Colon (tissue), 2 donors: Measurements from ENCODE around the gene ARHGAP1.

Source experiments
- FAIRE-seq: peaks from 2 replicates; lab custom pipeline; 2012; peaks lifted over from hg19 to GRCh38; lab: Jason Lieb, UNC
- donor health status: control.
- donor health status: control.

Gene ARHGAP1

DNA sequence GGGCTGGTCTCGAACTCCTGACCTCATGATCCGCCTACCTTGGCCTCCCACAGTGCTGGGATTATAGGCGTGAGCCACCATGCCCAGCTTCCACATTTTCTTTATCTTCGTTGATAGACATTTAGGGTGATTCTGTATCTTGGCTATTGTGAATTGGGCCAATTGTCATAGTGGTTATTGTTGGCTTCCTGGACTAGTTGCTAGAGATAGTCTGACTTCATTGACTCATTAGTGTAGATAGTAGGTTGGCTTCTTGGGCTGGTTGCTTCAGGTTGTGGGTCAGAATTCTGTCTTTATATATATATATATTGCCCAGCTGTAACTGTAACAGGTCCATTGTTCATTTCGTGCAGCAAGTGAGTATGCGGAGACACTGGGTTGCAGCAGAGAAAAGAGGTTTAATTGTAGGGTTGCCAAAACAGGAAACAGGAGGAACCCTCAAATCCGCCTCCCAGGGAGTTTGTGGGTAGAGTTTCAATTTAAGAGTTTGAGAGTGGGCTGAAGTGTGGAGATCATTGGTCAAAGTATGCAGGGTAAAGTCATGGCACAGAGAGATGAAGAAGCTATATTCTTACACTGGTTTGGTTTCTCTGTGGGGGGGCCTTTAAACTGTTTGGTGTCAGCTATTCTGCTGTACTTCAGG is 61.1 kb downstream of the ARHGAP1 start:
- FAIRE-seq: no peak

DNA sequence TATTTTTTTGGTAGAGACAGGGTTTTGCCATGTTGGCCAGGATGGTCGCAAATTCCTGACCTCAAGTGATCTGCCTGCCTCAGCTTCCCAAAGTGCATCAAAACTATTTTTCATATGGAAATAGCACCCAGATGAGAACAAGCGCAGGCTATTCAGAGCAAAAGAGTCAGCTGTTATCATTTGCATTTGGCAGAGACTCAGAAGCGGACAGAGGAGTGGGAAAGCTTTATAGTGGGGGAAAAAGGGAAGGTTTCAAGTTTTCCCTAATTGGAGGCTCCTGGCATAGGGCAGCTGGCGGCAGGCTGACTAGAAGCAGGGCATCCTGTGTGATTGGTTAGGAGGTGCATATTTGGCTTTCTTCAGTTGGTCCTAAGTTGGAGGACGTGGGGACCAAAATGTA is 62.9 kb downstream of the ARHGAP1 start:
- FAIRE-seq: no peak

DNA sequence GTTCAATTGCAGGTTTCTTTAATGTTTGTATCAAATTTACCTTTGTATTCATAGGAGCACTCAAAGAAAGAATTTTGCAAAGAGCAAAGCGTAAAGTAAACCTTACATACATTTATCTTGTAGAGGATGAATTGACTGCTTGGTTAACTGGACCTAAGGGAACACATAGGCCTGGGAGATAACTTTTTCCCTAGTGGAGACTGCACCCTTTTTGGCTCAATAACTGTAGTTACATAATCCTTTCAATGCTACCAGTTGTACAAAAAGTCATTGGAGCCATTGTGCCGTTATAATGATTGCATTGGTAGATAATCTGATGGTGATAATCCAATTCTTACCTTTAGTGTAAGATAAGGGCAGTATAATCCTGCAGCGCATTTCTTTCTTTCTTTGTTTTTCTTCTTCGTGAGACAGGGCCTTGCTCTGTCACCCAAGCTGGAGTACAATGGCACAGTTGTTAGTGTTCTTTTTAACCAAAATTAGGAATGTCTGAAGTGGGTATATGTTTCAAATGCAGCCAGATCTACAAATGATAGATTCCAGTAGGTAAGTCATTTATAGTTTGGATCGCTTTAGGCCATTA is 64.8 kb downstream of the ARHGAP1 start:
- FAIRE-seq: no peak

DNA sequence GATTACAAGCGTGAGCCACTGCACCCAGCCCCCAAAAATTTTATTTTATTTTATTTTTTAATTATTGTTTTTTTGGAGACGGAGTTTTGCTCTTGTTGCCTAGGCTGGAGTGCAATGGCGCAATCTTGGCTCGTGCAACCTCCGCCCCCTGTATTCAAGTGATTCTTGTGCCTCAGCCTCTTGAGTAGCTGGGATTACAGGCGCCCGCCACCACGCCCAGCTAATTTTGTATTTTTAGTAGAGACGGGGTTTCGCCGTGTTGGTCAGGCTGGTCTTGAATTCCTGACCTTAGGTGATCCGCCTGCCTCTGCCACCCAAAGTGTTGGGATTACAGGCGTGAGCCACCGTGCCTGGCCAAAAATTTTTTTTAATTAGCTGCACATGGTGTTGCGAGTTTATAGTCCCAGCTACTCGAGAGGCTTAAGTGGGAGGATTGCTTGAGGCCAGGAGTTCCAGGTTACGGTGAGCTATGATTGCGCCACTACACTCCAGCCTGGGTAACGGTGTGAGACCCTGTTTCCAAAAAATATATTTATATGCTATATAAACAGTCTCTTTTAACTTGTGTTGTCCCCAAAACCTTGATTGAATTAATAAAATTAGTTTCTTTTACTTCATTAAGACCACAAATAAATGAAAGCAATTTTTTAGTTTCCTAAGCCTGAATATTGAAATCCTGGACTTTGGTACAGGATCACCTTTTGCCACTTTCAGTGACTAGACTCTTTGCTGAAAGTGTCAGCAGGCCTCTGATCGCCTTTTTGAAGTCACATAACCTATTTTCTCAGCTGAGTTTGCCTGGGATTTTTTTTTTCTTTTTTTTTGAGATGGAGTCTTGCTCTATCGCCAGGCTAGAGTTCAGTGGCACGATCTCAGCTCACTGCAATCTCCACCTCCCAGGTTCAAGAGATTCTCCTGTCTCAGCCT is 66.9 kb downstream of the ARHGAP1 start:
- FAIRE-seq: no peak

DNA sequence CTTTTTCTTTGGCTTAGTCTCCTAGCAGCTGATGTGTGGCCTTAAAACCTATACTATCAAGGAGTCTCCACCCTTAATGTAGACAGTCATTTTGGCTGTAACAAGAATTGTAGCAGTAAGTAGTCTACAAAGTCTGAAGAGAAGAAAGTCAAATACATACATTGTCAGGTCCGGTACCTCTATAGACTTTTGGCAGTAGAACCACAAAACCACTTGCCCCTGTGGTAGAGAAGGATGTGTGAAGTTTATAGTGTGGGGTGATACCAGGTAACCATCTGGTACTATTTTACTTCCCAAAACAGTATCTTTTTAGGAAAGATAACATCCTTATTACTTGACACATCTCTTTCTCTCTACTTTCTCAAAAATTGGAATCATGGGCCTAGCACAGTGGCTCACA is 67.9 kb downstream of the ARHGAP1 start:
- no peak for FAIRE-seq

DNA sequence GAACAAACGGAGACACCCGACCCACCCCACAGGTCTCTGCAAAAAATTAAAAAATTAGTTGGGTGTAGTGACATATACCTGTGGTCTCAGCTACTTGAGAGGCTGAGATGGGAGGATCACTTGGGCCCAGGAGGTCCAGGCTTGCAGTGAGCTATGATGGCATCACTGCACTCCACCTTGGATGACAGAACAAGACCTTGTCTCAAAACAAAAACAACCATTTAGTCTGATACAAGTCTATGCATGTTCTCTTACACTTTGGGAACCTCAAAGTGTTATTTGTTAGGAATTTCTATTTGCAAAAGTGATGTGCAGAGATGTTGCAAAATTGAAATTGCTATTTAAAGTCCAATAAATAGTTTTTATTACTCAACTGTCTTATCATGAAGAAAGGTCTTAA is 68.7 kb downstream of the ARHGAP1 start:
- no peak for FAIRE-seq

DNA sequence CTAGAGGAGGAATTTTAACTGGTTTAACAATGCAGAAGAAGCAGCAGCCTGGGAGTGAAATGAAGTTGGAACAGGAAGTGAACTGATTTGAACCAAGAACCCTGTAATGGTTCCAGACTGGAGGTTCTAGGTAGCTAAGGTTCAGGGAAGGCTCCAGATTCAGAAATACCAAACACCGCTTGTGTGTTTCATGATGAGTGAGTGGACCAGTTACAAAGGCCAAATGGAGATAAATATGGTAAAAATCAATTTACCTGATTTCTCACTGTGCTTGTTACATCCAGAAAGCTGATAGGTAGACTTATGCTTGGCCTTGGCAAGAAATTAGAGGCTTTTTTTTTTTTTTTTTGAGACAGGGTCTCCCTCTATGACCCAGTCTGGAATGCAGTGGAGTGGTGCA is 70.2 kb downstream of the ARHGAP1 start:
- no peak for FAIRE-seq

DNA sequence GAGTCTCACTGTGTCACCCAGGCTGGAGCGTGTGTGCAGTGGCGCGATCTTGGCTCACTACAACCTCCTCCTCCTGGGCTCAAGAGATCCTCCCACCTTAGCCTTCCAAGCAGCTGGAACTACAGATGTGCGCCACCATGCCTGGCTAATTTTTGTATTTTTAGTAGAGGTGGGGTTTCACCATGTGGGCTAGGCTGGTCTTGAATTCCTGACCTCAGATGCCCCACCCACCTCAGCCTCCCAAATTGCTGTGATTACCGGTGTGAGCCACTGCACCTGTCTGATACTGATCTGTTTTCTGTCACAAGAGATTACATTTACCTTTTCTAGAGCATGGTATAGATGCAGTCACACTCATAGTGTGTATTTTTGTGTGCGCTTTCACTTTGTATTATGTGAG is 71.5 kb downstream of the ARHGAP1 start:
- FAIRE-seq: no peak
